ENCODE data around the gene NCKAP5.

GRCh38 chr2:132873738-132874137 lies 694.5 kb downstream of the NCKAP5 start:
- TF ChIP-seq ZNF274 (IDR thresholded peaks at IDR 0.05; ENCODE audit: low read depth, low read length) (no peak), SUZ12 (IDR thresholded peaks at IDR 0.05; ENCODE audit: extremely low read depth, insufficient read depth, insufficient read length) (no peak), YY1 (IDR thresholded peaks at IDR 0.05; ENCODE audit: insufficient read depth, insufficient read length) (no peak)

Data from NT2/D1 (cell line).